Frontal cortex (tissue), 4 donors: ENCODE measurements around the gene CXorf65. TPM values are rescaled to one million over a fixed set of nuclear protein-coding genes. Genes with fewer than 3 reads are reported as not detected.

Experiments used
- DNase-seq, 2 donors: peaks; one replicate each; pipeline ENCODE4 v3.0.0; 2012; ENCODE audit warnings: low spot score in 2 of 2
- FAIRE-seq: peaks from 2 replicates; lab custom pipeline; 2012; peaks lifted over from hg19 to GRCh38; lab: Jason Lieb, UNC
- total RNA-seq: library from RNA; depleted of rRNA; stranded (reverse); fragments of >200 nt; gene quantifications from one replicate; pipeline ENCODE4 v1.2.3, GENCODE V29; 2014
- donor health status: control.
- donor health status: control.
- donor health status: control.

The CXorf65 gene
- total RNA-seq = not detected

GRCh38 chrX:71106427-71106826 is at the start of gene CXorf65:
Gene CXorf65, minus strand, starts transcription at chrX:71106740. Its CDS starts 184 bp downstream, at chrX:71106556.
- FAIRE-seq = no peak
- DNase-seq = no peak

GRCh38 chrX:71154641-71155040 is 48.1 kb upstream of the CXorf65 start:
- FAIRE-seq = no peak
- no peak for DNase-seq

- no peak for FAIRE-seq
- DNase-seq = no peak
Measured at GRCh38 chrX:71154196-71154595, 47.7 kb upstream of the CXorf65 start.

- DNase-seq = no peak
- FAIRE-seq = no peak
Measured at GRCh38 chrX:71151366-71151765, 44.8 kb upstream of the CXorf65 start.

GRCh38 chrX:71148278-71148663 is 41.7 kb upstream of the CXorf65 start:
- DNase-seq (no peak), FAIRE-seq (no peak)

GRCh38 chrX:71147496-71148277 is 41.1 kb upstream of the CXorf65 start:
- FAIRE-seq (no peak), DNase-seq (peak in 1 of 2 donors; percentile 24)

GRCh38 chrX:71144651-71145050 is 38.1 kb upstream of the CXorf65 start, which contains the start of gene NLGN3:
Gene NLGN3, plus strand, starts transcription at chrX:71144841. Its CDS starts 2,909 bp downstream, at chrX:71147750.
- DNase-seq (peak; percentile 42 to 54), FAIRE-seq (no peak)

- peak; percentile 37 to 44 for DNase-seq
- FAIRE-seq = no peak
Measured at GRCh38 chrX:71143508-71143907, 37.0 kb upstream of the CXorf65 start.

- DNase-seq (no peak), FAIRE-seq (no peak)
Measured at GRCh38 chrX:71140440-71140839, 33.9 kb upstream of the CXorf65 start.

- no peak for FAIRE-seq
- no peak for DNase-seq
Measured at GRCh38 chrX:71131510-71131909, 25.0 kb upstream of the CXorf65 start.

GRCh38 chrX:71128915-71129765 is 22.6 kb upstream of the CXorf65 start:
- DNase-seq (peak in 1 of 2 donors; percentile 54), FAIRE-seq (no peak)

GRCh38 chrX:71128166-71128833 is 21.8 kb upstream of the CXorf65 start:
- no peak for DNase-seq
- FAIRE-seq = no peak

- FAIRE-seq (no peak), DNase-seq (peak in 1 of 2 donors; percentile 9)
Measured at GRCh38 chrX:71118985-71119535, 12.5 kb upstream of the CXorf65 start.

GRCh38 chrX:71118032-71118984 is 11.8 kb upstream of the CXorf65 start, which contains the start of gene MED12:
Gene MED12, plus strand, starts transcription at chrX:71118596. Its CDS starts 159 bp downstream, at chrX:71118755.
- DNase-seq (peak; percentile 50 to 83), FAIRE-seq (no peak)

- FAIRE-seq (no peak), DNase-seq (no peak)
Measured at GRCh38 chrX:71117358-71117757, 10.8 kb upstream of the CXorf65 start.

GRCh38 chrX:71111921-71112431 is 5.4 kb upstream of the CXorf65 start:
- FAIRE-seq (no peak), DNase-seq (no peak)

GRCh38 chrX:71111141-71111843 is 4.8 kb upstream of the CXorf65 start, which contains the start of gene IL2RG:
Gene IL2RG, minus strand, starts transcription at chrX:71111577. Its CDS starts 38 bp downstream, at chrX:71111539.
- DNase-seq (no peak), FAIRE-seq (no peak)

GRCh38 chrX:71109051-71109450 is 2.5 kb upstream of the CXorf65 start:
- no peak for DNase-seq
- no peak for FAIRE-seq
